ENCODE results near the gene MACROH2A2. TPM values are rescaled to one million over a fixed set of nuclear protein-coding genes. Genes with fewer than 3 reads are reported as not detected.

MACROH2A2 gene
- not detected in 2 replicates for total RNA-seq

GRCh38 chr10:70052462-70053217, at the start of gene MACROH2A2:
MACROH2A2 (plus strand) TSS chr10:70052846; CDS start chr10:70075659, 22,813 bp downstream.

GRCh38 chr10:70132098-70133029, 79.7 kb downstream of the MACROH2A2 start, which contains the start of gene AIFM2:
AIFM2 (minus strand) TSS chr10:70132825; CDS start chr10:70124084, 8,741 bp downstream.

GRCh38 chr10:70146489-70147258, 94.0 kb downstream of the MACROH2A2 start, which contains the start of gene TYSND1:
TYSND1 (minus strand) TSS chr10:70146700; CDS start chr10:70146586, 114 bp downstream.

Other genes starting within 250 kb of the MACROH2A2 start
- 2.3 and 2.8 TPM in 2 replicates for gene AIFM2, start 80.0 kb downstream of the MACROH2A2 start, total RNA-seq
- gene TYSND1, start 93.9 kb downstream of the MACROH2A2 start, total RNA-seq: 7.4 and 8.5 TPM in 2 replicates
- 117 and 123 TPM in 2 replicates for gene SAR1A, start 117.7 kb downstream of the MACROH2A2 start, total RNA-seq
- gene PPA1, start 180.6 kb downstream of the MACROH2A2 start, total RNA-seq: 182 and 187 TPM in 2 replicates
- gene NPFFR1, start 231.2 kb downstream of the MACROH2A2 start, total RNA-seq: not detected in 2 replicates

Data from vein endothelial cell (primary cell).